ENCODE measurements around the gene UBA3. TPM values are rescaled to one million over a fixed set of nuclear protein-coding genes. Genes with fewer than 3 reads are reported as not detected.
A peak's percentile ranks its signal among the peaks of the same experiment; 100 is the strongest.

The UBA3 gene
- total RNA-seq, 1 experiment from 2014 or later = 67.2 TPM

- H3K14ac ChIP-seq (ENCODE audit: insufficient read depth, low read length) = no peak overlapping the region
- H3K36me3 Mint-ChIP-seq (ENCODE audit: insufficient read depth in 1 of 3, low read depth in 3 of 3) = no peaks in the 10 kb centered on the region
- no peak overlapping the region for H2AFZ ChIP-seq (ENCODE audit: low read length)
- no peak overlapping the region for H3K4me2 ChIP-seq (ENCODE audit: insufficient read depth, insufficient read length, low read length)
- no peak overlapping the region for H4K8ac ChIP-seq (replicated peaks; ENCODE audit: insufficient read length, low read depth, low read length)
- no peaks in the 10 kb centered on the region for H3K79me1 ChIP-seq (ENCODE audit: insufficient read depth, low read depth, low read length, poor library complexity, severe bottlenecking)
- peaks cover 28 to 29% of the 10 kb centered on the region in 2 experiments for H3K4me1 Mint-ChIP-seq
- H2BK120ac ChIP-seq (ENCODE audit: low read depth, low read length, poor library complexity, severe bottlenecking) = no peak overlapping the region
- H3K27me3 ChIP-seq (ENCODE audit: insufficient read depth, low read length) = no peaks in the 10 kb centered on the region
- TF ChIP-seq CTCF (conservative IDR thresholded peaks at IDR 0.05) = no peak
- H3K9me3 Mint-ChIP-seq = no peaks in the 10 kb centered on the region
- no peaks in the 10 kb centered on the region for H3K9me3 ChIP-seq (ENCODE audit: control insufficient read depth, low read depth, low read length)
- H3K4me1 ChIP-seq (ENCODE audit: insufficient read depth, low read length) = peaks cover 14% of the 10 kb centered on the region
- no peak overlapping the region for H3K56ac ChIP-seq (ENCODE audit: insufficient read length, low read depth, low read length)
- H2BK12ac ChIP-seq (ENCODE audit: insufficient read length, low read depth, low read length) = no peak overlapping the region
- H3K18ac ChIP-seq (ENCODE audit: insufficient read length, low read depth, low read length) = no peak overlapping the region
- H3K79me2 ChIP-seq (ENCODE audit: insufficient read depth, low read length) = no peaks in the 10 kb centered on the region; the same call in 1 of the 2 replicates
- no peak overlapping the region for H3T11ph ChIP-seq (ENCODE audit: low read length)
- no peak overlapping the region for H4K91ac ChIP-seq (ENCODE audit: insufficient read length, low read depth, low read length)
- H3K27me3 Mint-ChIP-seq (ENCODE audit: low read depth) = no peaks in the 10 kb centered on the region
- WGBS (ENCODE audit: extremely low coverage, insufficient read length, low lambda C conversion rate) = no CpG with 5 or more reads among the region's 4 CpGs
- H2BK20ac ChIP-seq (ENCODE audit: low read depth, low read length, poor library complexity, severe bottlenecking) = no peak overlapping the region
- H4K20me1 ChIP-seq (ENCODE audit: control insufficient read depth, insufficient read depth, insufficient read length) = no peaks in the 10 kb centered on the region
- H2BK15ac ChIP-seq (ENCODE audit: low read depth, low read length) = no peak overlapping the region
- DNase-seq = no peak
- no peak overlapping the region for H3K23ac ChIP-seq (ENCODE audit: insufficient read length, low read depth, low read length)
- H3K27ac Mint-ChIP-seq = peak overlapping the region in 1 of 3 experiments; percentile 88; a peak in 3 of 7 replicates
- H4K5ac ChIP-seq (ENCODE audit: insufficient read length, low read depth, low read length) = no peak overlapping the region
- no peak overlapping the region for H2AK5ac ChIP-seq (ENCODE audit: insufficient read length, low read length)
- H3K4ac ChIP-seq (ENCODE audit: low read depth, low read length) = no peak overlapping the region
- no peak overlapping the region for H3K27ac ChIP-seq (ENCODE audit: insufficient read length, low read depth, low read length)
- no peak overlapping the region for H3K4me3 Mint-ChIP-seq
- no peak overlapping the region for H3K9ac ChIP-seq (ENCODE audit: extremely low read depth, insufficient read length, low read length)
- no peaks in the 10 kb centered on the region for H3K23me2 ChIP-seq (ENCODE audit: insufficient read length, low read depth, low read length, poor library complexity, severe bottlenecking)
- no peak overlapping the region for H2BK5ac ChIP-seq (ENCODE audit: insufficient read length, low read length)
Measured at GRCh38 chr3:69092030-69092516, 11.9 kb upstream of the UBA3 start.
